NCI-H1694 (cell line): ENCODE measurements around the gene REL.
A peak's percentile ranks its signal among the peaks of the same experiment; 100 is the strongest.
"Not testable (repeated sequence)": the region's sequence is repeated elsewhere in the genome, so short reads cannot be mapped to it uniquely, and the experiment has no call there.

Experiments used
- DNase-seq: peaks from one replicate; lab custom pipeline; 2025; lab: John Stamatoyannopoulos, UW

REL gene

DNA sequence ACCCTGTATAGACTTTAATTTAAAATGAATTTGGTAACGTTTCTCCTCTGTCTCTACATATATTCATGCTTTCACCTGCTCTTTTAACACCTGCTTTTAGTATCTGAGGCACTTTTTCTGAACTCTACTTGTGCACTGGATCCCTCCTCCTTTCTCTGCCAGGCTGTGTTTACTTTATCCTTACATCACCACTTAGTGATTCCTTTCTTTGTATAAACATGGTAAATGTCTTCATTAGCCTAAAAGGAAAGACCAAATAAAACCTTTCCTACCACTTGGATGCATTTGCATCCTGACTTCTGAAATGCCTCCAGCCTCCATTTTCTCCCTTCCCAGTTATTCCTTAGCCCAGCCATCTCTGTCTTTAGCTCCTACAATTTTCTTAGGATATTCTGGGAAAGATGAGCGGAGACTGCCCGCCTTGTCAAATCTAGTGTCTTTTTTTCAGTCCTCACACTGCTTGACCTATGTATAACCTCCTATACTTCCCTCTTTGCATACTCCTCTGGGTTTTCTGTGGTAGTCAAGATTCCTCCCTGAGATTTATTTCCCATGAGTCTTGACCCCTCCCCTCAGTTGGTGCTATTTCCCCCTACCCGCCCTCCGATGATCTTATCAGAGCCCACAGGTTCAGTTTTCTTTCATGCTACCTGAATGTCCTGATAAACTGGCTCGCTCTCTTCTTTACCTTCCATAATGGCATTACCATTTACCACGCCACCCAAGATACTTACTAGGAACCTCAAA lies 44.8 kb downstream of the REL start:
- DNase-seq, result no peak

DNA sequence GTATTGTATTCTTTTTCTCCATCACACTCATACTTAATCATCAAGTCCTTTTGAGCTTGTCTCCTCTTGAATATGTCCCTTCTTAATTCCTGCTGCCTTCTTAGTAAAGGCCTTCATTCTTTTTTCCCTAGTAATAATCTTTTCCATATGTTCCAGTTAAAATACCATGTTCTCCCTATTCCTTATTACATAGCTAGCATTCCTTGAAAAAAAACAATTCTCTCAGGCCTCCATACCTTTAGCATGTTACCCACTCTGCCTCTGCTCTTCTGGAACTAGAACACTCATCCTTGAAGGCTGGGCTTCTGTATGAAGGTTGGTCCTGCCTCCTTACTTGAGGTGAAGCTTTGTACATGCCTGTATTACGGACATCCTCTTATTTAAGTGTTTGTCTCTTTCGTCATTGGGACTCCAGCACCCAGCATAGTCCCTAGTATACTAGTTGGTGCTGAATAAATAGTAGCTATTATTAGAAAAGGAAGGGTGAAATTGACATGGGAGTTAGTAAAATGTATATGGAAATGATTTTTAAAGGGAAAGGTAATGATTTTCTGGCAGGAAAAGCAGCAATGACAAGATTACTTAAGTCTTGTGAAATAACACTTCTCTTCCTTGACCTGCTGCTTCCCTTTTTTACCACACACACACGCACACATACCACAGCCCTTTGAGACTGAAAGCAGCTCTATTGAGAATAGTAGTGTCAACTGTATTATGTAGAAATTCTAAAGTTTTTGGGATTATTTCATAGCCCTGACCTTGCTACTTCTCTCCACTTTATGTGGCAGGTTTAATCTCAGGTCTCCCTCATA lies 45.6 kb downstream of the REL start:
- no peak for DNase-seq

DNA sequence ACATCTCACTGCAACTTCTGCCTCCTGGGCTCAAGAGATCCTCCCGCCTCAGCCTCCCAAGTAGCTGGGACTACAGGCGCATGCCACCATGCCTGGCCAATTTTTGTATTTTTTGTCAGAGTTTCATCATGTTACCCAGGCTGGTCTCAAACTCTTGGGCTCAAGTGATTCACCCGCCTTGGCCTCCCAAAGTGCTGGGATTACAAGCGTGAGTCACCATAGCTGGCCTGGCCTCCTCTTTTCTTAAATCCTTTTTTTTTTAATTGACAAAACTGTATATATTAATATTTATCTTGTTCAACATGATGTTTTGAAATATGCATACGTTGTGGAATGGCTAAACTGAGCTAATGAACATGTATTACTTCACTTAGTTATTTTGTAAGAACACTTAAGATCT lies 50.7 kb downstream of the REL start:
- not testable (repeated sequence) for DNase-seq

DNA sequence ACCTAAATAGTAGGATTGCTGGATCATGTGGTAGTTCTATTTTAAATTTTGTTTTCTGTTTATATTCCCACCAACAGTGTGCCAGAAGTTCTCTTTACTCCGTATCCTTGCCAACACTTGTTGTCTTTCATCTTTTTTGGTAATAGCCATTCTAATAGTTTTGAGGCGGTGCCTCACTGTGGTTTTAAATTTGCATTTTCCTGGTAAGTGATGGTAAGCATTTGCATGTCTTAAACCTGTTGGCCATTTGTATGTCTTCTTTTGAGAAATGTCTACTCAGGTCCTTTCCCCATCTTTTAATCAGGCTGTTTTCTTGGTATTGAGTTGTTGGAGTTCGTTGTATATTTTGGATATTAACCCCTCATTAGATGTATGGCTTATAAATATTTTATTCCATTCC lies 51.6 kb downstream of the REL start:
- no peak for DNase-seq

DNA sequence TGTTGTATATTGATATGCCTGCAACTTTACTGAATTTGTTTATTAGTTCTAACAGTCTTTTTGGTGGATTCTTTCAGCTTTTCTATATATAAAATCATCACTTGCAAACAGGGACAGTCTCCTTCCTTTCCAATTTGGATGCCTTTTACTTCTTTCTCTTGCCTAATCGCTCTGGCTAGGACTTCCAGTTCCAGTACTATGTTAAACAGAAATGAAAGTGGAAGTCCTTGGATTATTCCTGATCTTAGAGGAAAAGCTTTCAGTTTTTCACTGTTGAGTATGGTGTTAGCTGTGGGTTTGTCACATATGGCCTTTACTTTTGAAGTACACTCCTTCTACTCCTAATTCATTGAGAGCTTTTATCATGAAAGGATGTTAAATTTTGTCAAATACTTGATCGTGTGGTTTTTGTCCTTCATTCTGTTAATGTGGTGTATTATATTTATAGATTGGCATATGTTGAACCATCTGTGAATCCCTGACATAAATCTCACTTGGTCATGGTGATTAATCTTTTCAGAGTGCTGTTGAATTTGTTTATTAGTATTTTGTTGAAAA lies 52.9 kb downstream of the REL start:
- peak; percentile 95 for DNase-seq

DNA sequence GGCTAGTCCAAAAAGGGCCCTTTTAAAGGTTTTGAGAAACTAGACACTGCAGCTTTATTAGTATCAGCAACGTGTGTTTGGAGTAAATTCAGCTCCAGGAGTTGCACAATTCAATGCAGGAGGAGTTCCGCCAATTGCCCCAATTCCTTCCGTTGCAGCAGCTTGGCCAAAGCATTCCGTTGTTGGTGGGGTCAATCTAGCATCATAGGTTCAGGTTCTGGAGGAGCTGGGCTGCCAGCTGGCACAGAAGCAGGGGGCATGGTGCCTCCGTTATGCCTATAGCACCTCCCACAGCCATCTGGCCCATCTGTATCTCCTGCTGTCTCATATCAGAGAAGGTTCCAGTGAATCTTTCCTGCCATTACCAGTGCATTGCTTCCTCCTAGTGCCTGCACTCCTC lies 55.4 kb downstream of the REL start:
- DNase-seq, result peak; percentile 96

DNA sequence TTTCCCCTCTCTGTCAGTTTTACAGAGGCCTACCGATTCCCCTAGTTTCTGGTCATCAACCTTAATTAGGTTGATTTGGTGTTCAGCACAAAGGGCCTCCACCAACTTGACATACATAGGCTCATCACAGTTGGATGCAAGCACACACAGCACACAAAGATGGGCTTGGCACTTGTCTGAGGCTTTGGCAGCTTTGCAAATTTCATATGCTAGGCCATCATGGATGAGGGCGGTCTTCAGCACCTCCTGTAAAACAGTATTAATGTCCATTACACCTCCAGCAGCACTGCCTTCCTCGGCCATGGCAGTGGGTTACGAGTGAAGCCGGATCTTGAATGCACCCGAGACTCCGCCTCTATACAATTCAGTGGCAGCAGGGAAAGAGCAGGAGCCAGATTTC lies 56.9 kb downstream of the REL start:
- no peak for DNase-seq

DNA sequence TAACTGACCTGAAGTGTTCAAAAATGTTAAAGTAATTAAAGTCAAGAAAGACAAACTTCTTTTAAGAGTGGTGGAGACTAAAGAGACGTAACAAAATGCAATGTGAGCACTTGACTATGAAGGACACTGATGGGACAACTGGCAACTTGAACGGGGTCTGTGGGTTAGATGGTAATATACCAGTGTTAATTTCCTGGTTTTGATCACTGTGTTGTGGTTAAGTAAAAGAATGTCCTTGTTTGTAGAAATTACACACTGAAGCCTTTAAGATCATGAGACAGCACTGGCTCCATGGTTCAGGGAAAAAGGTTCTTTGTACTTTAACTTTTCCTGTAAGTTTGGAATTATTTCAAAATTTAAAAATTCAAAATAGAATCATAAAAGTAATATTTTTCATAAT lies 58.2 kb downstream of the REL start:
- DNase-seq, result no peak

DNA sequence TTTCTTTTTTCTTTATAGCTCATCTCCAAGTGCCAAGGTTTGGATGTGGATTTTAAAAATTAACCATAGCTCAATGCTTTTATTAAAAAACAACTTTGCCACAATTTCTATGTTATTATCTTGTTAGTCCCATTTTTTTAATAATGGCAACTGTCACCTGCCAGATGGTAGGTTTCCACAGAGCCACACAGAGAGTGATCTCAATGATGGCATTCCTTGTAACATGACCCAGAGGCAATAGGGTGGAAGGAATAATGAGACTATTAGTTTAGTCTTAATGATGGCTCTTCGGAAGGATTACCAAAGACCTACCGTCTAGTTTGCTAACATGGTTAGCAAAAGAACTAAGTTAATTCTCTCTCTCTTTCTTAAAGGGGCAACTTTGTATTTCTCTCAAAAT lies 64.0 kb downstream of the REL start:
- peak; percentile 94 for DNase-seq

DNA sequence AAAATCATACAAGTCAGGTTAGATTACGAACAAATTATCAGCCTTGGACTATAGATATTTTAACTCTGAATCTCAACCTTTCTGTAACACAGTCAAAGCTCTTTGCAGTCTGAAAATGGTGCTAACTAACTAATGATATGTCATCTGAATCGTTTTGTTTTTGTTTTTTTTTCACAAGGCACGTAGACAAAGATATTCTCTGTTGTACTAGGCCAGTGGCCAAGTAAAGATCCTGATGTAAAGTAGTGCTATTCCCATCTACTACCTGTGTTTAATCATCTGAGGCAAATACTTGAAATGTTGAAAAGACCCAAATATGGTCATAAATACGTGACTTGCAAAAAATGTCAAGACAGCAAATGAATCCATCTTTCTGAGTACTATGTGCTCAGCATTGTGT lies 65.7 kb downstream of the REL start:
- DNase-seq, result no peak

DNA sequence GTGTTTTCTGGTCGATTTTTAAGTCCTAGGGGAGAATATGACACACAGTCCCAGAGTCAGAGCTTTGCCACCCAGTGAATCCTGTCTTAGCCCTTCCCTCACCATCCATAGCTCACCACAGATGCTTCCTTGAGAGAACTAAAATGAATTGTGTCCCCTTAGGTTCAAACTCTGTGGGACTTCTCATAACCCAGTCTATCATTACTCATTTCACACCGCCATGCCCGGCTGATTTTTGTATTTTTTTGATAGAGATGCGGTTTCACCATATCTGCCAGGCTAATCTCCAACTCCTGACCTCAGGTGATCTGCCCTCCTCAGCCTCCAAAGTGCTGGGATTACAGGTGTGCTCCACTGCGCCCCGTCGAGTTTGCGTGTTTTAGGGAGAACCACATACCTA lies 66.8 kb downstream of the REL start:
- no peak for DNase-seq

DNA sequence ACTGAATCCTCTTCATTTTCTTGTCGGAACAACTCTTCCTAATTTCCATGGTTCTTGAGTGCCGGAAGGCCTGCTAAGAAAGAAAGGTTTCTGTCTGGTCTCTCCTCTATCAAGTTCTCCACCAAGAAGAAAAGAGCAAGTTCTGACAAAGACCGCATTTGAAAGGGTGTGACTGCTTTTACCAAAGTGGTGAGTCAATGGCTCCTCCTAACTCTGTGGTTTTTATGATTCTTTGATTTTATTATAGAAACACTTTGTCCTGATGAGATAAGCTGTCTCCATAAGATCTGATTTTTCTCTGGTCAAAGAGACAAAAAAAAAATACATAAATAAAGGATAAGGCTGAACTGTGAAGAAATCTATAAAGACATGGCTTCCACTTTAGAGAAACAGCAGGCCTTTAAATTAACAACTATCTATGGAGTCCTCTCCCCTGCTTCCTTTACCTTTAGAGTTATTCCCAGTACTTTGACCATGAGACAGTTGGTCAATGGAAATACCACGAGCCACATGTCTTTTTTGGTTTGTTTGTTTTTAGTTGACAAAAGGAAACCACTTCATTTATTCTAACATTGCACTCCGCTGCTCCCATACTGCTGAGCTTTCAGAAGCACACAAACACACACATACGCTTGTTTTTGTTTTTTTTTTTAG lies 67.7 kb downstream of the REL start:
- DNase-seq, result no peak

DNA sequence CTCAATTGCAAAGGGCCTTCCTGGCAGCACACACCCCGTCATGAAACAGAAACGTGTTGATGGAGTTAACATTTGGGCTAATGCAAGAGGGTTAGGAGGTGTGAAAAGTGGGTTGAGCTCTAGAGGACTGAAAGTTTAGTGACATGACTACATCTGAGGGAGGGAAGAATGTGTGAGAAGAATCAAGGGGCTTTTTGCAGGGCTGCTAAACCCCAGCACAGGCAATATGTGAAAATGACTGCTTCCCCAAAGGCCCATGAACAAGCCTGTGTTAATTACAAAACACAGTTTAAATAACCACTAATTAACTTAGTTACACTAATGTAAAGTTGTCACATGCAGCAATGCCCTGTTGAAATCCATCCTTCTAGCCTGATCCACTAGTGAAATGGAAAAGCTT lies 72.8 kb downstream of the REL start:
- no peak for DNase-seq

DNA sequence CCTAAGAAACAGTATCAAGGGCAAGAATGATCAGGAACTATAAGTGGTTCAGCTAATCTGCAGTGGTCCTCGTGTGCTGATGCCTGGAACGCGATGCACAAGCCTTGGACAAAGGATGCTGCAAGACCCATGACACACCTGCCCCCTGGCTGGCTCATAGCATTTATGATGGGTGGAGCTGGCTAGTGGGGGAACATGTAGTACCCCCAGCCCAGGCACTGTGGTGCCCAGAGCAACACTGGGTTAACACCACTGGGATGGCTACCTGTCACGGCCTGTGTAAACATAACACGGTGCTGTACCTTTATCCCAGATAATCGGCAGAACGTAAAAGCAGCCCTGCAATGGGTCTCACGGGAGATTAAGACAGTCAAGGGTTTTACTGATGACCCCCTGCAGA lies 75.8 kb downstream of the REL start:
- no peak for DNase-seq

DNA sequence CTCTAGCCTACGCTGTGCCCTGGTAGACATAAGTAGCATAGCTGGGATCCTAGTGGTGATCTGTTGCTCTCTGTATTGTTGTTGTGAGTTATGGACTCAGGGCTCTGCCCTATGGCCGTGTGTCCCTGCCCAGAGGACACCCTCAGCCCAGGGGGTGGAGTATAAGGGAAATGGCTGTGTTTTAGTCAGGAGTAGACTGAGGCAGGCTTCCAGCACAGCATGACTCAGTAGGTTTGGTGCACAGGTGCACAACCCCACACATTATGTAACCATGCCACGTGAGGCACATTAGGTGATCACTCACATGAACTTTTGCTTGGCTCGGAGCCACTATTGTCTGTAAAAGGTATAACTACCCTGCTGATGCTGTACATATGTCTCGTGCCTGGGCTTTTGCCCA lies 76.3 kb downstream of the REL start:
- no peak for DNase-seq

DNA sequence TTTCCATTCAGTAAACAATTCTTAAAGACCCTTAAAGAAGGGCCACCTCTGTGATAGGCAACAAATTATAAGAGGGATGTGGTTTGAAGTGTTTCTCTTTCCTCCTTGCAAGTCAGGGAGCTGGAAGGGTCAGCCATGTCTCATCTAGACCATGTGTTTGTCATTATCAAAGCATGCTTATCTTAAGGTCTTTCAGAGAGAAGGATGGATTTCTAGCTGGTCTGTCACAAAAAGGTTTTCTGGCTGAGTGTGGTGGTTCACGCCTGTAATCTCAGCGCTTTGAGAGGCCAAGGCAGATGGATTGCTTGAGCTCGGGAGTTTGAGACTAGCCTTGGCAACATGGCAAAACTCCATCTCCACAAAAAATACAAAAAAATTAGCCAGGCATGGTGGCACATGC lies 77.0 kb downstream of the REL start:
- DNase-seq, result no peak

DNA sequence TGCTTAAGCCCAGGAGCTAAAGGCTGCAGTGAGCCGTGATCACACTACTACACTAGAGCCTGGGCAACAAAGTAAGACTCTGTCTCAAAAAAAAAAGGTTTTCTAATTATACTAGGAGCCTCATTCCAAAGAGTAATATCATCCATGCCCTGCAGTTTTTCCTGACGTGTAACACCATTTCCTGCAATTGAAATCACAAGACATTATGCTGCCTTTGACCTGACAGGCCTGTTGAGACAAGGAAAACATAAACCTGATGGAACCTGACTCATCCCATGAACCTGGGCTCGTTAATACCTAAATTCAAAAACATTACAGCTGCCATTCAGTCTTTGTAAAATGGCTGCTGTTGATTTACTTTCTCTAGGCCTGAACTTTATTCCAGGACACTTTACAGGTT lies 77.4 kb downstream of the REL start:
- no peak for DNase-seq

DNA sequence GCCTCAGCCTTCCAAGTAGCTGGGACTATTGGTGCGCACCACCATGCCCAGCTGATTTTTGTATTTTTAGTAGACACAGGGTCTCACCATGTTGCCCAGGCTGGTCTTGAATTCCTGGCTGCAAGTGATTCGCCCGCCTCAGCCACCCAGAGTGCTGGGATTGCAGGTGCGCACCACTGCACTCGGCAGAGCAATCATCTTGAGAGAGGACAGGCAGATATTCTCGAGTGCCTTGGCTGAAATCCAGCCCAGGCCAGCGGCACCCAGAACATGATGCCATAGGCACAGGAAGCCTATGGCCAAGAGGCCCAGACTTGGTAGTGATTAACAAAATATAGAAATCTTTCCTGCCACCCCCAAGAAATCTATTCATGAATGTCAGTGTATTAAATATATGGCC lies 78.1 kb downstream of the REL start:
- no peak for DNase-seq

DNA sequence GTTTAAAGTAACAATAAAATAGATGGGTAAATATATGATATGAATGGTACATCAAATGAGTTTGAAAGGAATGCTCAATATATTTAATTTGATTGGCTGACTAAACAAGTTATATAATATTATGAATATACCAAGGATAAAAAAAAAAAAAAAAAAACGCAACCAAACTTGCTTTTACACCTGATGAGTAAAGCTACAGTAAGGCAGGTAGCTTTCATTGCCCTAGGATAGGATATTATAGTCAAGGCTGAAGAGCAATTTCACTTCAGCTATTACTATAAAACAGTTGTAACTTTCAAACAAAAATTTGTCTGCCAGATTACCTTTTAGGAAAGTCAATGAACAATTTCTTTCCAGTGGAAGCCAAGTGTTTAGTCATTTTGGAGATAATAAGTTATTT lies 79.3 kb downstream of the REL start:
- no peak for DNase-seq

DNA sequence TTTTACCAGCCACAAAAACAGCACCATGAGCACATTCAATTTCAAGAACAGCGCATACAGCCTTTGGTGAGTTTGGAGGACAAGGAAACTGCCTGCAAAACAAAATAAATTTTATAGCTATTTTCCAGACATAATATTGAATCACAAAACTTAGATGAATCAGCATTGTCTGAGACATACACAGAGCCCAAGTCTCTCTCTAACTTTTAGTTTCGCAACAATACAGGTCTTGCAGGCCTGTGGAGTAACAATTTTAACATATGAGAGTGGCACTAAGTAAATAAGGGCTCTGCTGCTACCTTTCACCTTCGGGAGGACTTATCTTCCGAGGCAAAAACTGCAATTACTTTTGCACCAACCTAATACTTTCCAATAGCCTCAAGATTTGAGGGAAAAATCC lies 80.1 kb downstream of the REL start:
- DNase-seq, result no peak

DNA sequence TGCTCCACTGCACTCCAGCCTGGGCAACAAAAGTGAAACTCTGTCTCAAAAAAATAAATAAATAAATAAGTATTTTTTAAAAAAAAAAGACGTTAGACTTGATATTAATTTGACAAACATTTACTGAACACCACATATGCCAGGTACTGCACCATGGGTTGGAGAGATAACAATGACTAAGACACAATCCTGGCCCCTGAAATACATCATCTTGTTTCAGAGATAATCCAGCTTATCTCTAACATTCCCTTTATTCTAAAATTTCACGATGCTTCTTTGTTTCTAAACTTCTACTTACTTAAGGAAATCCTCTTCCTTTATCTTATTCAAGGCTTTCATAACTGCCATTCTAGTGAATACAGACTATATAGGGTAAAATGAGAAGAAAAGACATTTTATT lies 81.2 kb downstream of the REL start:
- no peak for DNase-seq

DNA sequence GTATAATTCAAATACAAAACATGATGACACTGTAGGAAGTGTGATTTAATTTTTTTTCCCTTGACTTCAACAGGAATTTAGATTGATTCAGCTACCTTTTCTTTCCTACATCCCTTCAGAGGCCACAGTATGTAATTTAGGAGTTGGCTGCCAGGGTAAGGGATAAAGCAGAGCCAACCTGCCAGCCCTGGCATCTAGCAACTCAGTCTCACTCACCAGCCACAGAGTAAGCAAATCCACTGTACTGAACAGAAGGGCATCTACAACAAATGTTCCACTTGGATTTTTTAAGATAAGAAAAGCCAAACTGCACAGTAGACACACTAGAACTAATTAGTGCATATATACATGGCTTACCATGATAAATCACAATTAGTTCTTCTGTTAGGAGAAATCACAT lies 81.8 kb downstream of the REL start:
- peak; percentile 4 for DNase-seq
